Activated CD8-positive, alpha-beta memory T cell treated with anti-CD3 and anti-CD28 coated beads for 1 hour (primary cell): ENCODE results near the gene GABBR1.
"Not testable (repeated sequence)": the region's sequence is repeated elsewhere in the genome, so short reads cannot be mapped to it uniquely, and the experiment has no call there.

Experiments used
- DNase-seq, 2 donors: peaks; one replicate each; pipeline ENCODE4 v3.0.0-alpha.2; 2020; ENCODE audit warnings: low read depth in 1 of 2; ENCODE audit errors: extremely low read depth in 1 of 2

GABBR1 gene

GRCh38 chr6:29632789-29633533 lies at the start of gene GABBR1:
Gene GABBR1 (minus strand): TSS chr6:29633183. CDS start chr6:29632385, 798 bp downstream.
- DNase-seq, result peak in 1 of 2 donors; percentile 52

- no peak for DNase-seq
Measured at GRCh38 chr6:29681811-29682210, 48.8 kb upstream of the GABBR1 start.

GRCh38 chr6:29680904-29681303 lies 47.9 kb upstream of the GABBR1 start, which contains the start of gene ZFP57:
Gene ZFP57 (minus strand): TSS chr6:29681152. CDS start chr6:29677003, 4,149 bp downstream.
- no peak for DNase-seq

DNA sequence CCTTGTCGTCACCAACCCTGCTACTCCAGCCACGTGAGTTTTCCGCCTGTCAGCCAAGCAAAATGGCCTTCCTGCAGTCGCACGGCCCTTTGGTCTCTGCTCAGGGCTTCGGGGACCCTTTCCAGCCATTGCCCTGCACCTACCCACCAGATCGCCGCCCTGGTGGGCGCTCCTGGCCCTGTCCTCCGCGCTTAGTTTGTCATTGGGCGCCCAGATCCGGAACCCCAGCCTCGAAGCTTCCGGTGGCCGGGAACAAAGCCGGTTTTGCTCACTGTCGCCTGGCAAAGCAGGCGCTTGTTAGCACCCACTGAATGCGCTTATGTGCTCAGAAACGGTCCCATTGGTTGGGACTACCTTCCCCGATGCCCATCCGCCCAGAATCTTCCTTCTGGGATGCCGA lies 47.4 kb upstream of the GABBR1 start:
- no peak for DNase-seq

DNA sequence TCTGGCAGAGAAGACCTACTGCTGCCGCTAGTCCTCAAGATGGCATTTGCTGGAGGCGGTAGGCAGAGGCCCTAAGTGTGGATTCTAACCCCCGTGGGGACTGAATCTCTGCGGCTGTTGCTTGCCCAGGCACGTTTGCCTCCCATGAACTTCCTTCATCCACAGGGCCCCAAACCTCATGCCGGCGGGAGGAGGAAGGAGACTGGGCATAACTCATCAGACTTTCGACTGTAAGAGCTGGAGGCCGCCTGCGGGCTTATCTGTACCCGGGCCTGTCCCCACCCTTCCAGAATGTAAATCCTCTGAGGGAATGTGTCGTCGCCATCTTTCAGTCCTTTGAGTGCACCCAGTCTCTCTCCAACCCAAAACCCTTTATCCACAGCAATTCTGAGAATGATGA lies 47.0 kb upstream of the GABBR1 start:
- no peak for DNase-seq

DNA sequence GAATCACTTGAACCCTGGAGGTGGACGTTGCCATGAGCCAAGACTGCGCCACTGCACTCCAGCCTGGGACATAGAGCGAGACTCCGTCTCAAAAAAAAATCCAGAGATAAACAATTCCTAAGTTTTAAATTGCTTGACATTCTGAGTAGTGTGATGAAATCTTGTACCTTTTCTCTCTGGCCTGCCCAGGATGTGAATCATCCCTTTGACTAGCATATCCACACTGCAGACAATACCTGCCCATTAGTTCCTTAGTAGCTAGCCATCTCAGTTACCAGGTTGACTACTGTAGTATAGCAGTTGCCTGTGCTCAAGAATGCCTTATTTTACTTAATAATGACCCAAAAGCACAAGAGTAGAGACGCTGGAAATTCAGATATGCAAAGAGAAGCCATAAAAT lies 45.1 kb upstream of the GABBR1 start:
- DNase-seq, result no peak

- no peak for DNase-seq
Measured at GRCh38 chr6:29676981-29677601, 44.1 kb upstream of the GABBR1 start.

GRCh38 chr6:29675561-29675960 lies 42.6 kb upstream of the GABBR1 start:
- DNase-seq, result no peak

- DNase-seq, result no peak
Measured at GRCh38 chr6:29674008-29674407, 41.0 kb upstream of the GABBR1 start.

DNA sequence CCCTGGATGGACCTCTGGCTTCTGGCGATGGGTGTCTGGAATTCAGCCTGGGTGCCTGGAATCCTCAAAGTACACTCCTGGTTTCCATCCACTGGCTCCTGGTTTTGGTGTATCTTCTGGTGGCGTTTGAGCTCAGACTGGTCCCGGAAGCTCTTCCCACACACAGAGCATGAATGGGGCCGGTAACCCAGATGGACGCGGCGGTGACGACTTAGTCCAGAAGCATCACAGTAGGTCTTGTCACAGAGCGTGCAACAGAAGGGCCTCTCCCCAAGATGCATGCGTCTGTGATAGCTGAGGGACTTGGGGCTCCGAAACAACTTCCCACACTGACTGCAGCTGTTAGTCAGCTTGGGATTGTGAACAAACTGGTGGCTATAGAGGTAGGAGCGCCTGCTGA lies 40.2 kb upstream of the GABBR1 start:
- no peak for DNase-seq

DNA sequence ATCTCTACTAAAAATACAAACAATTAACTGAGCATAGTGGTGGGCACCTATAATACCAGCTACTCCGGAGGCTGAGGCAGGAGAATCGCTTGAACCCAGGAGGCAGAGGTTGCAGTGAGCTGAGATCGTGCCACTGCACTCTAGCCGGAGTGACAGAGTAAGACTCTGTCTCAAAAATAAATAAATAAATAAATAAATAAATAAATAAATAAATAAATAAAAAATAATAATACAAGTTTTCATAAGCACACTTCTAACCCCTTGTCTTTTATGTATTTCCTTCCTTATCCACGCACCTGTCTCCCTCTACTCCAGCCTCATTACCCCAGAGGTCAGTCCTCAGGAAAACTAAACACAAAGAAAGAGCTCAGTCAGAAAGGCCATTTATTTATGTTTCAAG lies 39.1 kb upstream of the GABBR1 start:
- not testable (repeated sequence) for DNase-seq

DNA sequence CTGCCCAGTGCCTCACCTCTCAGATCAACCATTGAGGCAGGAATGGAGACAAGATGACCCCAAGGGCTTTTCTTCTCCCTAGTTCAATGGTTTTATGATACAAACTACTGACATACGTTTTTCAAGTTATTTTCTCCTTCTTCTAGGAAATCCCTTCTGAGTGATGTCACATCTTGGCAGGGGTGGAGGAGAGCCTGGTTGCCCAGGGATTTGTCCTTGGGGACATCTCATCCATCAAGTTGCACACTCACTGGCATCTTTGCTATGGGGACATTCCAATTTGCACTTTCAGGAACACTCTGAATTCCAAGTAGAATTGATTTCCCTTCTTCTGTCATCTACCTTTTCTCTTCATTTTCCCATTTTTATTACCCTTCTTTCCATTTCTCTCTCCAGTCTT lies 38.0 kb upstream of the GABBR1 start:
- DNase-seq, result no peak

DNA sequence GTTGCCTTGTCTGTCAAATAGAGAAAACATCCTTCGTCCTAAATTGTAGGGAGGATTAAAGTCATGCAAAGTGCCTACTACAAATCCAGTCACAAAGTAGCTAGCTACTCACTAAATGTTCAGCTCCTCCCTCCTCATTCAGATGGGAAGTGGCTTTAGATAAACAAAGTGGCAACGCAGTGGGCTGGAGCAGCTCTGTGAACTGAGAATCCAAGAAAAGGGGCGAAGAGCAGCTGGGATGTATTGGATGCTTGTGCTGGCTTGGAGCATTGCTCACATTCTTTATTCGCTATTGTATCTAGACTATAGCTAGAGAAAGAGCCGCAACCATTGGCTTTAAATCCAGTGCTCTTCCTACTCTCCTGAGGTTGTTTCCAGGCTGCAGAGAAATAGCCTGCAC lies 34.2 kb upstream of the GABBR1 start:
- DNase-seq, result no peak

- no peak for DNase-seq
Measured at GRCh38 chr6:29666826-29667130, 33.8 kb upstream of the GABBR1 start.

GRCh38 chr6:29665942-29666825 lies 33.2 kb upstream of the GABBR1 start:
- no peak for DNase-seq

DNA sequence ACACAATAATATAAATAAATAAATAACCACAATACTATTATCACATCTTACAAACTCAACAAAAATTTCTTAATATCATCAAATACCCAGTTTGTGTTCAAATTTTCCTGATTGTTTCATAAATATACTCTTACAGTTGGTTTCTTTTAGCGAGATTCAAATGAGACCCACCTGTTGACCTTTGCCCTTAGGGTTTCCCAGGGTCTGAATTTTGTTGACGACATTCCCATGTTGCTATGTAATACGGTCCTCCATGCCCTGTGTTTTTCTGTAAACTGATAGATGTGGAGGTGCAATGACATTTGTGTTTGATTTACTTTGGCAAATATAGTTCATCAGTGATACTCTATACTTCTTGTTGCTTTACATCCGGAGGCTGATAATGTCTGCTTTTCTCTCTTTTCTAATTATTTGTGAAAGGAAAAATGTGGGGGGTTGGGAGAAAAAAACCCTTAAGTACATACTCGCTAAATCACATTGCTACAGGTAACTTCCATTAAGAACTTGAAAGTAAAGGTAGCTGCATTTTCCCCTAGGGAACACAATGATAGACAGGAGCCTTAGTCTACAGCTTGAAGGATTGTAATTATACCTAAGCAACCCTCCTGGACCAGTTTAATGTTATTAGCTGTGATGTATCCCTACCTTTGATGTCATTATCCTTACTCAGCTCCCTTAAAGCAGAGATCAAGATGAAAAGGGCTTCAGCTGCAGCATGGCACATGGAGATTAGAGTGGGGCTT lies 30.5 kb upstream of the GABBR1 start:
- DNase-seq, result no peak

- not testable (repeated sequence) for DNase-seq
Measured at GRCh38 chr6:29661502-29662141, 28.6 kb upstream of the GABBR1 start.

- no peak for DNase-seq
Measured at GRCh38 chr6:29661071-29661470, 28.1 kb upstream of the GABBR1 start.

DNA sequence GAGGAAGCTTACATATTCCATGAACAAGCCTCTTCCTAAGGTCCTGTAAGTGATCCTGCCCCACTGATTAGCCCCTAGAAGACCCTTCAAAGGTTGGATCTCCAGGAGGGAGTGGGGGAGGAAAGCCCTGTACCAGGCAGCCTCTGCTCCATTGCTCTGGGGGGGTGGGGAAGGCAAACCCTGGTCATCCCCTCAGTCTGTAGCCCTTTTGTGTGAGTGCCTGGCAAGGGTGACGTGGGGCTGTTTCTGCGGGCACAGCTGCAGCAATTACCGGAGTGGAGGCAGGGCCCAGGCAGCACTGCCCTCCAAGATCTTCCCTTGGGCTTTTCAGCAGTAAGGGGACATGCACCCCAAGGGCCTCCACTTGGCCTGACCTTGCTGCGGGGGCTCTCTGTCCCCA lies 23.8 kb upstream of the GABBR1 start, which contains the start of gene MOG:
Gene MOG (plus strand): TSS at position 295 of the 400 bp plus-strand sequence. CDS start 118 bp downstream, outside the sequence.
- DNase-seq, result no peak

DNA sequence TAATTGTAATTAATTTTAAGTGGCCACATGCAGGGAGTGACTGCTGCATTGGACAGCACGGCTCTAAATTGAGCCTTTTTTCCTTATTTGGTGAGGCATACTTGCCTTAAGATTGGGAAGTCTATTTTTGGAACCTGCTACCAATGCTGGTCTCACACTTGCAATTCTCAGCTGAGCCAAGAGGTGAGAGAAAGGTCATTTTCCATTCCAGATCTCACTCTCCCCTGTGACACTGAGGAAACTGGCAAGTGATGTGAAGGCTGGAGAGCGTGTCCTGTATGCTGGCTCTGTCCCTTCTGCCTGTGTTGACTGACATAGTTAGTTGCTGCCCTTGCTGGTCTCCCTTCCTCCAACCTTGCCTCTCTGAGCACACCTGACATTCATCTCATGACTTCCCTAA lies 23.2 kb upstream of the GABBR1 start:
- DNase-seq, result no peak
